Stimulated activated CD4-positive, alpha-beta T cell treated with anti-CD3 and anti-CD28 coated beads, Interleukin-1b, Interleukin-23, amount 100 ng/mL, for 48 hours (primary cell): Measurements from ENCODE around the gene P2RX4.
"Not testable (repeated sequence)": the region's sequence is repeated elsewhere in the genome, so short reads cannot be mapped to it uniquely, and the experiment has no call there.

Experiments used
- DNase-seq: peaks from one replicate; pipeline ENCODE4 v3.0.0-alpha.2; 2020

The P2RX4 gene

GRCh38 chr12:121279507-121279915 lies 69.6 kb downstream of the P2RX4 start:
- no peak for DNase-seq

GRCh38 chr12:121280531-121280930 lies 70.6 kb downstream of the P2RX4 start:
- not testable (repeated sequence) for DNase-seq

- DNase-seq: not testable (repeated sequence)
Observed at GRCh38 chr12:121281116-121281515, 71.2 kb downstream of the P2RX4 start.

GRCh38 chr12:121282072-121282742 lies 72.3 kb downstream of the P2RX4 start:
- DNase-seq: no peak

GRCh38 chr12:121282910-121283309 lies 73.0 kb downstream of the P2RX4 start:
- not testable (repeated sequence) for DNase-seq

- DNase-seq: no peak
Observed at GRCh38 chr12:121283388-121283787, 73.5 kb downstream of the P2RX4 start.
